ENCODE results near the gene CPED1. TPM values are rescaled to one million over a fixed set of nuclear protein-coding genes. Genes with fewer than 3 reads are reported as not detected.
"Not testable (repeated sequence)": the region's sequence is repeated elsewhere in the genome, so short reads cannot be mapped to it uniquely, and the experiment has no call there.

The CPED1 gene
- total RNA-seq, 2 donors from 2014 or later: 5.3 to 7.3 TPM

DNA sequence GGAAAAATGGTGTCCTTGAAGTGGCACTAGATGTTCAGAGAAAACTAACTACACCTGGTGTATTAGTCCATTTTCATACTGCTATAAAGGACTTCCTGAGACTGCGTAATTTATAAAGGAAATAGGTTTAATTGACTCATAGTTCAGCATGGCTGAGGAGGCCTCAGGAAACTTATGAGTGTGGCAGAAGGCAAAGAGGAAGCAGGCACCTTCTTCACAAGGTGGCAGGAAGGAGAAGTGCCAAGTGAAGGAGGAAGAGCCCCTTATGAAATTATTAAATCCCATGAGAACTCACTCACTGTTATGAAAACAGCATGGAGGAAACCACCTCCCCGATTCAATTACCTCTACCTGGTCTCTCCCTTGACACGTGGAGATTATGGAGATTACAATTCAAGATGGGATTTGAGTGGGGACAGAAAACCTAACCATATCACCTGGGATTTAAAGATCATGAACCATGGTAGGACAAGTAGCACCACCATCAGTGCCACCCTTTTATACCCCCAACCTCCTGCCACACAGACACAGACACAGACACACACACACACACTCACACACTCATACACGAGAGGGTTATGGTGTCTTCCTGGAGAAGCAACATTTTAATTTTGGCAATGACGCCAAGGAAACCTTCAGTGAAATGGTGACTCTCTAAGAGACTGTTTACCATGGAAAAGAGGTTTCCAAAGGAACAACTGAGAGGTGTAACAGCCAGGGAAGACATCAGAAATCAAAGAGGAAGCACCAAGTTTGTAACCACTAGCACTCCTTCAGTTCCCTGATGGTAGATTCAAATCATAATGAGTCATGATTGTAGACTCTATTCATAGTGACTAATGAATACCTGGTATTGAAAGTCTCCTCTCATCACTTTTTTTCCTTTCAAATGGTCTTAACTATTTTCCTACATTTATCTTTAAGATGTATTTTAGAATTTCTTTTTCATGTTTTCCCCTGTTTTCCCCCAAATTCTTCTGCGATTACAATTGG is 298.5 kb downstream of the CPED1 start:
- no peak for TF ChIP-seq POLR2A (IDR thresholded peaks at IDR 0.05)
- TF ChIP-seq, protein P1, sequence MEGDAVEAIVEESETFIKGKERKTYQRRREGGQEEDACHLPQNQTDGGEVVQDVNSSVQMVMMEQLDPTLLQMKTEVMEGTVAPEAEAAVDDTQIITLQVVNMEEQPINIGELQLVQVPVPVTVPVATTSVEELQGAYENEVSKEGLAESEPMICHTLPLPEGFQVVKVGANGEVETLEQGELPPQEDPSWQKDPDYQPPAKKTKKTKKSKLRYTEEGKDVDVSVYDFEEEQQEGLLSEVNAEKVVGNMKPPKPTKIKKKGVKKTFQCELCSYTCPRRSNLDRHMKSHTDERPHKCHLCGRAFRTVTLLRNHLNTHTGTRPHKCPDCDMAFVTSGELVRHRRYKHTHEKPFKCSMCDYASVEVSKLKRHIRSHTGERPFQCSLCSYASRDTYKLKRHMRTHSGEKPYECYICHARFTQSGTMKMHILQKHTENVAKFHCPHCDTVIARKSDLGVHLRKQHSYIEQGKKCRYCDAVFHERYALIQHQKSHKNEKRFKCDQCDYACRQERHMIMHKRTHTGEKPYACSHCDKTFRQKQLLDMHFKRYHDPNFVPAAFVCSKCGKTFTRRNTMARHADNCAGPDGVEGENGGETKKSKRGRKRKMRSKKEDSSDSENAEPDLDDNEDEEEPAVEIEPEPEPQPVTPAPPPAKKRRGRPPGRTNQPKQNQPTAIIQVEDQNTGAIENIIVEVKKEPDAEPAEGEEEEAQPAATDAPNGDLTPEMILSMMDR (IDR thresholded peaks at IDR 0.05): no peak
- Histone ChIP-seq H3K36me3 (replicated peaks in 1 of 2; ENCODE audit: insufficient read depth in 1 of 2, low read depth in 2 of 2) (no peaks in the 10 kb centered on the region), H3K4me3 (no peak overlapping the region), H3K27ac (no peak overlapping the region), H3K27me3 (no peaks in the 10 kb centered on the region), H3K9me3 (no peaks in the 10 kb centered on the region), H3K4me1 (no peaks in the 10 kb centered on the region)
- WGBS, 2 donors: 65 to 80% methylated on average over 6 of the region's 6 CpGs
- no peak for DNase-seq
- intact Hi-C loops (cut with DNase I): no loop called here
- ATAC-seq: no peak

DNA sequence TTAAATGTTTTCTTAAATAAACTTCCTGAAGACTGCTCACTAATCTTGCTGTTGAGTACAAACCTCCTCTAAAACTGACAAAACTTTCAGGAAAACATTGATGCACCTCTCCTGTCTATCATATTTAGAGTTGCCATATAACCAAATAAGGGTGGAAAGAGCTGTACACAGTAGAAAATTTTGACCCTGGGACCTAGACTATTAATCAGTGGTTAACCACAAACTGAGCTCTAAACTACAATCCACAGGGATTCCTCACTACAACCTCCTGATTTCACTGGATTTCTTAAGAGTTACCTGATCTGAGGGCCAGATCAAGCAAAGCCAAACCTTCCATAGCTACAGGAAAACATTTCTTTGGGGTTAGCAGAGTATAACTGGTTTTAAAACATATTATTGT is 300.4 kb downstream of the CPED1 start:
- Histone ChIP-seq H3K4me3 (no peak overlapping the region), H3K9me3 (no peaks in the 10 kb centered on the region), H3K36me3 (replicated peaks in 1 of 2; ENCODE audit: insufficient read depth in 1 of 2, low read depth in 2 of 2) (no peaks in the 10 kb centered on the region), H3K27ac (no peak overlapping the region), H3K27me3 (no peaks in the 10 kb centered on the region), H3K4me1 (no peaks in the 10 kb centered on the region)
- intact Hi-C loops (cut with DNase I): no loop called here
- ATAC-seq (no peak), DNase-seq (no peak)
- TF ChIP-seq, protein P1 (IDR thresholded peaks at IDR 0.05): no peak
- no peak for TF ChIP-seq POLR2A (IDR thresholded peaks at IDR 0.05)

DNA sequence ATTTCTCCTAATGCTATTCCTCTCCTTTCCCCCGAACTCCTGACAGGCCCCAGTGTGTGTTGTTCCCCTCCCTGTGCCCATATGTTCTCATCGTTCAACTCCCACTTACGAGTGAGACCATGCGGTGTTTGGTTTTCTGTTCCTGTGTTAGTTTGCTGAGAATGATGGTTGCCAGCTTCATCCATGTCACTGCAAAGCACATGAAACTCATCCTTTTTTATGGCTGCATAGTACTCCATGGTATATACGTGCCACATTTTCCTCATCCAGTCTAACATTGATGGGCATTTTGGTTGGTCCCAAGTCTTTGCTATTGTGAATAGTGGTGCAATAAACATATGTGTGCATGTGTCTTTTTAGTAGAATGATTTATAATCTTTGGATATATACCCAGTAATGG is 301.4 kb downstream of the CPED1 start:
- H3K4me1 ChIP-seq; H3K4me3 ChIP-seq; DNase-seq; H3K27ac ChIP-seq; ATAC-seq; H3K27me3 ChIP-seq; H3K9me3 ChIP-seq; H3K36me3 ChIP-seq (replicated peaks in 1 of 2; ENCODE audit: insufficient read depth in 1 of 2, low read depth in 2 of 2); intact Hi-C loops (cut with DNase I): not testable (repeated sequence)
- 87% methylated on average over 5 of the region's 5 CpGs for WGBS, 2 donors

DNA sequence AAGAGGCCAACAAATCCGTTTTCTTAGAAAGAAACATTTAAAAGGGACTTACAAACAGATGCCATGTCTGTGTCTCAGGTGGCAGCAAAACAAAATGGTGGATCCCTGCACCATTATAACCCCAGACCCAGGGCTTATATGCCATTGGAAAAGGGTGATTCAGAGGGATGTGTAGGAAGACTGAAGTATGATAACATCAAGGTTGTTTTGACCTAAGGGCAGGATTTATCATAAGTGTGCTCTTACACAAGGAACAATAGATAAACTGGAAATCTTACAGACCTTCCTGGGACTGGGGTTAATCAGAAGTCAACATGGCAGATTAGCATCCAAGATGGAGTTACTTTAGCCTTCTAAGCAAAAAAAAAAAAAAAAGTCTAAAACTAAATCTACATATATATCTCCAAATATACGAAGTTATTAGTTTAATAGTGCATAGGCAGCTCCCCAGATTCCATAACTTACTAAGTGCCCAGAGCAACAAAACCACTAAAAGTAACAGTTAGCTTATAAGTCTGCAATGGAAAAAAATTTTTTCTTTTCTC is 306.0 kb downstream of the CPED1 start:
- no peaks in the 10 kb centered on the region for H3K27me3 ChIP-seq
- ATAC-seq (no peak), DNase-seq (no peak)
- TF ChIP-seq, protein P1 (IDR thresholded peaks at IDR 0.05): no peak
- no peak for TF ChIP-seq POLR2A (IDR thresholded peaks at IDR 0.05)
- H3K4me1 ChIP-seq: no peaks in the 10 kb centered on the region
- no peaks in the 10 kb centered on the region for H3K36me3 ChIP-seq (replicated peaks in 1 of 2; ENCODE audit: insufficient read depth in 1 of 2, low read depth in 2 of 2)
- no peaks in the 10 kb centered on the region for H3K9me3 ChIP-seq
- no peak overlapping the region for H3K4me3 ChIP-seq
- 59 to 66% methylated on average over 2 of the region's 2 CpGs for WGBS, 2 donors
- intact Hi-C loops (cut with DNase I): no loop called here
- H3K27ac ChIP-seq: no peak overlapping the region

DNA sequence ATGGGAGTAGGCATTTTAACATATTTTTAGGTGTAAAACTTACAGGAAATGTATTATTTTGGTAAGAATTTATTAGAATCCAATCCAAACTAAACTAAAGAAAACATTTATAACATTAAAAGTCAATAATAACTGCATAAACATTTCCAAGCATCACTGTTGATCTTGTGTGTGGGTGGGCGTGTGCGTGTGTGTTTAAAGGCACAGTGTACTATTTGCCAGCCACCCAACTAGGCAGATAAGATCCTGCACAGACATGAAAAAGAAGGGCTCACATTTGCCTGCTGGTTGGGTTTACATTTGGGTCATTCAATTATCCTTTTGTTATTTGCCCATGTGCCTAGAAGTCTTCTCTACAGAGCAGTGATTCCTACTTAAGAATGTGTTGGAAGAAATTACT is 309.3 kb downstream of the CPED1 start:
- 23 to 44% methylated on average over 2 of the region's 2 CpGs for WGBS, 2 donors
- H3K4me1 ChIP-seq: no peaks in the 10 kb centered on the region
- no peaks in the 10 kb centered on the region for H3K27me3 ChIP-seq
- intact Hi-C loops (cut with DNase I): no loop called here
- no peak overlapping the region for H3K4me3 ChIP-seq
- no peak for DNase-seq
- no peaks in the 10 kb centered on the region for H3K36me3 ChIP-seq (replicated peaks in 1 of 2; ENCODE audit: insufficient read depth in 1 of 2, low read depth in 2 of 2)
- ATAC-seq: no peak
- H3K9me3 ChIP-seq: no peaks in the 10 kb centered on the region
- H3K27ac ChIP-seq: no peak overlapping the region
- no peak for TF ChIP-seq POLR2A (IDR thresholded peaks at IDR 0.05)
- TF ChIP-seq, protein P1 (IDR thresholded peaks at IDR 0.05): no peak

Measured in body of pancreas (tissue), 4 donors.